CD14-positive monocyte (primary cell): Measurements from ENCODE around the gene CTCF. TPM values are rescaled to one million over a fixed set of nuclear protein-coding genes. Genes with fewer than 3 reads are reported as not detected.

Source experiments
- DNase-seq, 3 donors: peaks; one replicate each; pipeline ENCODE4 v3.0.0-alpha.2; 2011 to 2022
- H2AFZ ChIP-seq: 2 replicates; pipeline ENCODE4 v1.6.0; 2012; ENCODE audit warnings: mild to moderate bottlenecking, low read depth, low read length, inconsistent platforms; ENCODE audit not compliant: insufficient read depth, poor library complexity, severe bottlenecking
- H3K27ac ChIP-seq, 2 donors: 1 replicate in 1 of 2; 2 replicates in 1 of 2; pipeline ENCODE4 v1.5.1; 2012 to 2013; ENCODE audit warnings: low read length in 2 of 2, control low read depth in 1 of 2, inconsistent platforms in 1 of 2, low read depth in 1 of 2, mild to moderate bottlenecking in 1 of 2
- H3K27me3 ChIP-seq, 2 donors: one replicate each; pipeline versions ENCODE4 v1.6.0 to v1.6.1; 2011 to 2013; ENCODE audit warnings: low read length in 2 of 2; ENCODE audit not compliant: control insufficient read depth in 2 of 2, insufficient read depth in 2 of 2
- H3K36me3 ChIP-seq, 2 donors: replicated peaks in 1 of 2; 1 replicate in 1 of 2; 2 replicates in 1 of 2; pipeline versions ENCODE4 v1.5.1 to v1.6.1; 2012 to 2013; ENCODE audit warnings: low read length in 2 of 2, control low read depth in 1 of 2, inconsistent platforms in 1 of 2, mild to moderate bottlenecking in 1 of 2; ENCODE audit not compliant: insufficient read depth in 2 of 2, control insufficient read depth in 1 of 2
- H3K4me1 ChIP-seq, 2 donors: 1 replicate in 1 of 2; 2 replicates in 1 of 2; pipeline versions ENCODE4 v1.5.1 to v1.6.1; 2012 to 2013; ENCODE audit warnings: low read length in 2 of 2, control low read depth in 1 of 2, inconsistent platforms in 1 of 2, mild to moderate bottlenecking in 1 of 2, moderate library complexity in 1 of 2; ENCODE audit not compliant: insufficient read depth in 2 of 2, control insufficient read depth in 1 of 2
- H3K4me2 ChIP-seq: replicated peaks from 2 replicates; pipeline ENCODE3; 2012; ENCODE audit warnings: low read length, moderate library complexity, mild to moderate bottlenecking; ENCODE audit not compliant: poor library complexity, severe bottlenecking; ENCODE audit errors: extremely low read depth
- H3K4me3 ChIP-seq, 3 experiments: fragments of 200-600 bp in 1 of 3; sonication (generic) in 1 of 3; replicated peaks in 1 of 3; 1 replicate in 2 of 3; 2 replicates in 1 of 3; pipeline ENCODE4 v1.5.1; 2011 to 2013; ENCODE audit warnings: low read length in 3 of 3, mild to moderate bottlenecking in 3 of 3, control low read depth in 2 of 3, low read depth in 2 of 3, inconsistent platforms in 1 of 3, moderate library complexity in 1 of 3
- H3K79me2 ChIP-seq: 2 replicates; pipeline ENCODE4 v1.6.0; 2012; ENCODE audit warnings: mild to moderate bottlenecking, control low read depth, inconsistent platforms, low read length, moderate library complexity; ENCODE audit not compliant: insufficient read depth
- H3K9ac ChIP-seq: 2 replicates; pipeline ENCODE4 v1.6.0; 2017; ENCODE audit warnings: low read length, mild to moderate bottlenecking; ENCODE audit not compliant: insufficient read depth, poor library complexity, severe bottlenecking
- H3K9me3 ChIP-seq, 2 donors: replicated peaks in 1 of 2; 1 replicate in 1 of 2; 2 replicates in 1 of 2; pipeline versions ENCODE4 v1.5.1 to v1.6.1; 2012 to 2013; ENCODE audit warnings: low read length in 2 of 2, control low read depth in 1 of 2; ENCODE audit not compliant: control insufficient read depth in 1 of 2, insufficient read depth in 1 of 2
- H4K20me1 ChIP-seq: 2 replicates; pipeline ENCODE4 v1.6.0; 2012; ENCODE audit warnings: mild to moderate bottlenecking, low read length, control low read depth, moderate library complexity; ENCODE audit not compliant: insufficient read depth
- H3K27ac Mint-ChIP-seq, 7 donors: one replicate each; pipeline ENCODE4 v1.8.0; 2020; ENCODE audit warnings: mild to moderate bottlenecking in 7 of 7, mixed read lengths in 7 of 7, moderate library complexity in 6 of 7, inconsistent platforms in 2 of 7
- H3K27me3 Mint-ChIP-seq, 3 donors: one replicate each; pipeline ENCODE4 v1.8.0; 2021 to 2022; ENCODE audit warnings: low read depth in 3 of 3, mild to moderate bottlenecking in 3 of 3, mixed read lengths in 3 of 3, moderate library complexity in 3 of 3, inconsistent platforms in 1 of 3
- H3K36me3 Mint-ChIP-seq, 2 donors: one replicate each; pipeline ENCODE4 v1.8.0; 2020; ENCODE audit warnings: mixed read lengths in 2 of 2, inconsistent platforms in 1 of 2, mild to moderate bottlenecking in 1 of 2
- H3K4me1 Mint-ChIP-seq: one replicate; pipeline ENCODE4 v1.8.0; 2020; ENCODE audit warnings: mild to moderate bottlenecking, mixed read lengths
- H3K4me3 Mint-ChIP-seq, 2 donors: one replicate each; pipeline ENCODE4 v1.8.0; 2020; ENCODE audit warnings: mild to moderate bottlenecking in 2 of 2, mixed read lengths in 2 of 2, moderate library complexity in 1 of 2
- H3K9me3 Mint-ChIP-seq, 7 donors: one replicate each; pipeline ENCODE4 v1.8.0; 2020 to 2022; ENCODE audit warnings: mixed read lengths in 7 of 7, mild to moderate bottlenecking in 6 of 7, moderate library complexity in 6 of 7, inconsistent platforms in 2 of 7
- CTCF ChIP-seq: fragments of 200-600 bp; IDR thresholded peaks from one replicate; pipeline ENCODE4 v1.8.0; 2022; ENCODE audit warnings: antibody characterized with exemption, mild to moderate bottlenecking
- WGBS: methylation state at CpG from one replicate; pipeline ENCODE4 v1.1.5; 2013; ENCODE audit warnings: missing lambda C conversion rate; ENCODE audit not compliant: insufficient coverage; 5-methylcytosine and 5-hydroxymethylcytosine counted together
- intact Hi-C, 2 donors: fragments of 100-400 bp; cut with micrococcal nuclease; formaldehyde crosslinking; loops; one replicate each; pipeline versions ENCODE4 v1.15.0 to v1.15.1; 2023
- polyA plus RNA-seq, 3 donors: library from polyadenylated mRNA; depleted of rRNA in 1 of 3; unstranded in 2 of 3; stranded (reverse) in 1 of 3; fragments of 300-500 nt in 2 of 3; fragments of >200 nt in 1 of 3; fragmentation: Illumina TruSeq in 2 of 3; gene quantifications; 1 replicate in 2 of 3; 2 replicates in 1 of 3; pipeline ENCODE4 v1.2.3, GENCODE V29; 2012 to 2021

The CTCF gene
- polyA plus RNA-seq, 3 donors, result 8.4 to 29.9 (median 17.7) TPM

GRCh38 chr16:67537270-67537635 is 25.1 kb upstream of the CTCF start:
- Histone ChIP-seq H3K27me3 (peaks cover 0 to 20% of the 10 kb centered on the region in 2 donors), H3K36me3 (peaks cover 34 to 54% of the 10 kb centered on the region in 2 donors), H4K20me1 (peaks cover 99% of the 10 kb centered on the region), H3K9ac (peak overlapping the region; percentile 80), H3K9me3 (no peaks in the 10 kb centered on the region), H3K4me1 (peaks cover 43 to 78% of the 10 kb centered on the region in 2 donors), H2AFZ (no peak overlapping the region), H3K4me3 (peak overlapping the region; percentile 56 to 86 (median 78)), H3K79me2 (peaks cover 64% of the 10 kb centered on the region), H3K4me2 (peak overlapping the region; percentile 88), H3K27ac (peak overlapping the region; percentile 40 to 81)
- Mint-ChIP-seq H3K27me3 (peaks cover 23 to 47% (median 26%) of the 10 kb centered on the region in 3 donors), H3K4me3 (peak overlapping the region; percentile 82 to 92), H3K9me3 (peaks cover 0 to 10% (median 3%) of the 10 kb centered on the region in 7 donors), H3K27ac (peak overlapping the region in 6 of 7 donors; percentile 80 to 93 (median 85)), H3K4me1 (peaks cover 62% of the 10 kb centered on the region), H3K36me3 (peaks cover 74 to 83% of the 10 kb centered on the region in 2 donors)
- intact Hi-C loops, result loop anchor here in 1 of 2 donors (10.0 kb wide), 1 partner anchor 548 kb away; the partner anchor contains the start of gene NFATC3
- 0% methylated on average over 32 of the region's 32 CpGs for WGBS
- TF ChIP-seq CTCF, result no peak
- DNase-seq, result peak; percentile 58 to 69 (median 62)

- no peak for TF ChIP-seq CTCF
- Histone ChIP-seq H4K20me1 (peaks cover 99% of the 10 kb centered on the region), H3K36me3 (peaks cover 40 to 54% of the 10 kb centered on the region in 2 donors), H3K27me3 (peaks cover 0 to 20% of the 10 kb centered on the region in 2 donors), H3K9ac (peak overlapping the region; percentile 80), H2AFZ (no peak overlapping the region), H3K4me2 (peak overlapping the region; percentile 88), H3K27ac (peak overlapping the region; percentile 40 to 81), H3K4me3 (peak overlapping the region; percentile 56 to 86 (median 78)), H3K79me2 (peaks cover 57% of the 10 kb centered on the region), H3K9me3 (no peaks in the 10 kb centered on the region), H3K4me1 (peaks cover 36 to 73% of the 10 kb centered on the region in 2 donors)
- H3K27me3 Mint-ChIP-seq, result peaks cover 23 to 48% (median 26%) of the 10 kb centered on the region in 3 donors
- peak overlapping the region; percentile 82 to 92 for H3K4me3 Mint-ChIP-seq
- intact Hi-C loops, result loop anchor here in 1 of 2 donors (10.0 kb wide), 1 partner anchor 547 kb away; the partner anchor contains the start of gene NFATC3
- H3K27ac Mint-ChIP-seq, result peak overlapping the region in 3 of 7 donors; percentile 37 to 86 (median 78)
- WGBS, result 1% methylated on average over 78 of the region's 97 CpGs
- H3K36me3 Mint-ChIP-seq, result peaks cover 73 to 83% of the 10 kb centered on the region in 2 donors
- peak in 2 of 3 donors; percentile 44 to 54 for DNase-seq
- peaks cover 0 to 10% (median 3%) of the 10 kb centered on the region in 7 donors for H3K9me3 Mint-ChIP-seq
- H3K4me1 Mint-ChIP-seq, result peaks cover 57% of the 10 kb centered on the region
Observed at GRCh38 chr16:67537636-67538591, 24.4 kb upstream of the CTCF start.
